IMR-90 (cell line): Measurements from ENCODE around the gene FBXO9. TPM values are rescaled to one million over a fixed set of nuclear protein-coding genes. Genes with fewer than 3 reads are reported as not detected.

Source experiments
- ATAC-seq: fragments of 200-7000 bp; cut with Tn5 transposase; 2 replicates; pipeline ENCODE4 v1.9.1; 2020; ENCODE audit warnings: low read depth, mild to moderate bottlenecking, moderate library complexity
- BruUV-seq: library from RNA; stranded (reverse); fragments of 400-500 nt; replicated peaks from 2 replicates; lab custom pipeline; 2021; lab: Mats Ljungman, UMichigan
- CTCF ChIA-PET: fragments of 300-600 bp; formaldehyde crosslinking; extraction: SDS; loops from one replicate; lab custom pipeline; 2021; ENCODE audit warnings: antibody characterized with exemption; lab: Yijun Ruan, JAX
- POLR2A ChIA-PET: fragments of 300-600 bp; sonication (Branson Sonifier 250); formaldehyde crosslinking; loops from one replicate; lab custom pipeline; 2022; ENCODE audit warnings: antibody characterized with exemption; ENCODE audit not compliant: unreplicated experiment; lab: Charles Lee
- DNase-seq: peaks from one replicate; pipeline ENCODE4 v3.0.0; 2013
- H2AFZ ChIP-seq: replicated peaks from 2 replicates; pipeline ENCODE3; 2013; ENCODE audit warnings: low read length, mild to moderate bottlenecking; ENCODE audit not compliant: poor library complexity
- H2AK5ac ChIP-seq: 2 replicates; pipeline ENCODE4 v1.6.1; 2013; ENCODE audit warnings: low read depth, low read length, inconsistent platforms
- H2AK9ac ChIP-seq: replicated peaks from 2 replicates; pipeline ENCODE3; 2013; ENCODE audit warnings: mild to moderate bottlenecking, low read depth, low read length, moderate library complexity; ENCODE audit not compliant: poor library complexity
- H2BK120ac ChIP-seq: 2 replicates; pipeline ENCODE4 v1.6.1; 2013; ENCODE audit warnings: low read depth, low read length, inconsistent platforms
- H2BK15ac ChIP-seq: 3 replicates; pipeline ENCODE4 v1.6.1; 2013; ENCODE audit warnings: low read depth, low read length, inconsistent platforms
- H2BK20ac ChIP-seq: 2 replicates; pipeline ENCODE4 v1.6.1; 2013; ENCODE audit warnings: low read depth, mild to moderate bottlenecking, inconsistent platforms, low read length, moderate library complexity
- H2BK5ac ChIP-seq: 2 replicates; pipeline ENCODE4 v1.6.1; 2013; ENCODE audit warnings: mild to moderate bottlenecking, low read depth, low read length, inconsistent platforms; ENCODE audit not compliant: poor library complexity, severe bottlenecking
- H3K14ac ChIP-seq: replicated peaks from 2 replicates; pipeline ENCODE4 v1.6.1; 2013; ENCODE audit warnings: low read depth, low read length, inconsistent platforms
- H3K18ac ChIP-seq: 2 replicates; pipeline ENCODE4 v1.6.1; 2013; ENCODE audit warnings: low read depth, low read length, control low read depth
- H3K23ac ChIP-seq: 2 replicates; pipeline ENCODE4 v1.6.1; 2013; ENCODE audit warnings: low read depth, low read length, inconsistent platforms
- H3K27ac ChIP-seq: 2 replicates; pipeline ENCODE4 v1.5.1; 2013; ENCODE audit warnings: mild to moderate bottlenecking, control low read depth, low read length; ENCODE audit not compliant: insufficient read depth
- H3K27me3 ChIP-seq: 2 replicates; pipeline ENCODE4 v1.6.1; 2013; ENCODE audit warnings: low read length; ENCODE audit not compliant: control insufficient read depth, insufficient read depth
- H3K36me3 ChIP-seq: 2 replicates; pipeline ENCODE4 v1.6.1; 2013; ENCODE audit warnings: low read length, mixed read lengths; ENCODE audit not compliant: control insufficient read depth, insufficient read depth
- H3K4ac ChIP-seq: 2 replicates; pipeline ENCODE4 v1.6.1; 2013; ENCODE audit warnings: low read depth, low read length, inconsistent platforms
- H3K4me1 ChIP-seq: 2 replicates; pipeline ENCODE4 v1.6.1; 2013; ENCODE audit warnings: low read length, mixed read lengths; ENCODE audit not compliant: control insufficient read depth, insufficient read depth
- H3K4me2 ChIP-seq: 2 replicates; pipeline ENCODE4 v1.6.1; 2013; ENCODE audit warnings: low read depth, mild to moderate bottlenecking, control low read depth, low read length, moderate library complexity
- H3K4me3 ChIP-seq: 2 replicates; pipeline ENCODE4 v1.5.1; 2013; ENCODE audit warnings: low read depth, mild to moderate bottlenecking, control low read depth, low read length, moderate library complexity; ENCODE audit not compliant: insufficient read depth
- H3K56ac ChIP-seq: 2 replicates; pipeline ENCODE4 v1.6.1; 2013; ENCODE audit warnings: low read length, inconsistent platforms; ENCODE audit not compliant: insufficient read depth; ENCODE audit errors: extremely low read depth
- H3K79me1 ChIP-seq, 2 experiments: 2 replicates each; pipeline ENCODE4 v1.6.1; 2013; ENCODE audit warnings: low read length in 2 of 2, inconsistent platforms in 1 of 2, low read depth in 1 of 2
- H3K9ac ChIP-seq: 2 replicates; pipeline ENCODE4 v1.6.1; 2013; ENCODE audit warnings: low read depth, low read length, control low read depth
- H3K9me1 ChIP-seq: 2 replicates; pipeline ENCODE4 v1.6.1; 2013; ENCODE audit warnings: low read length, inconsistent platforms; ENCODE audit not compliant: insufficient read depth
- H3K9me3 ChIP-seq: 2 replicates; pipeline ENCODE4 v1.6.1; 2013; ENCODE audit warnings: low read length; ENCODE audit not compliant: control insufficient read depth, insufficient read depth
- H4K20me1 ChIP-seq: 2 replicates; pipeline ENCODE4 v1.6.1; 2013; ENCODE audit warnings: low read length, inconsistent platforms; ENCODE audit not compliant: insufficient read depth
- H4K5ac ChIP-seq: 2 replicates; pipeline ENCODE4 v1.6.1; 2013; ENCODE audit warnings: mild to moderate bottlenecking, low read depth, low read length, control low read depth
- H4K8ac ChIP-seq, 2 experiments: 2 replicates each; pipeline ENCODE4 v1.6.1; 2013; ENCODE audit warnings: low read depth in 2 of 2, low read length in 2 of 2, control low read depth in 1 of 2, inconsistent platforms in 1 of 2
- H4K91ac ChIP-seq: 2 replicates; pipeline ENCODE4 v1.6.1; 2013; ENCODE audit warnings: low read depth, low read length, inconsistent platforms; ENCODE audit not compliant: insufficient read depth
- BHLHE40 ChIP-seq: fragments of 150-350 bp; IDR thresholded peaks from 2 replicates; pipeline ENCODE4 v1.6.1; 2016; ENCODE audit warnings: mild to moderate bottlenecking, low read depth, low read length
- CEBPB ChIP-seq: IDR thresholded peaks from 2 replicates; pipeline ENCODE4 v1.6.1; 2012; ENCODE audit warnings: low read depth, low read length, improper control_type of control experiment
- CHD1 ChIP-seq: IDR thresholded peaks from 2 replicates; pipeline ENCODE4 v1.6.1; 2012; ENCODE audit warnings: low read depth, low read length, improper control_type of control experiment
- CTCF ChIP-seq: conservative IDR thresholded peaks from 2 replicates; pipeline ENCODE4 v1.5.1; 2012; ENCODE audit warnings: mild to moderate bottlenecking, low read depth, low read length, improper control_type of control experiment
- FOS ChIP-seq: fragments of 150-350 bp; IDR thresholded peaks from 2 replicates; pipeline ENCODE4 v1.6.1; 2016; ENCODE audit warnings: low read depth, low read length
- MAFK ChIP-seq: IDR thresholded peaks from 2 replicates; pipeline ENCODE4 v1.6.1; 2012; ENCODE audit warnings: low read depth, low read length, improper control_type of control experiment
- MAZ ChIP-seq: IDR thresholded peaks from 2 replicates; pipeline ENCODE4 v1.6.1; 2012; ENCODE audit warnings: low read depth, mild to moderate bottlenecking, low read length, improper control_type of control experiment, moderate library complexity, borderline replicate concordance
- MXI1 ChIP-seq: IDR thresholded peaks from 2 replicates; pipeline ENCODE4 v1.6.1; 2012; ENCODE audit warnings: low read depth, mild to moderate bottlenecking, low read length, moderate library complexity, borderline replicate concordance
- NFE2L2 ChIP-seq: fragments of 150-350 bp; IDR thresholded peaks from 2 replicates; pipeline ENCODE4 v1.6.1; 2016; ENCODE audit warnings: low read depth, mild to moderate bottlenecking, low read length
- POLR2A ChIP-seq: IDR thresholded peaks from 2 replicates; pipeline ENCODE4 v1.6.1; 2012; ENCODE audit warnings: mild to moderate bottlenecking, low read depth, low read length
- RAD21 ChIP-seq: IDR thresholded peaks from 2 replicates; pipeline ENCODE4 v1.6.1; 2012; ENCODE audit warnings: low read length, improper control_type of control experiment
- RCOR1 ChIP-seq: IDR thresholded peaks from 2 replicates; pipeline ENCODE4 v1.6.1; 2012; ENCODE audit warnings: mild to moderate bottlenecking, low read length, improper control_type of control experiment; ENCODE audit not compliant: insufficient replicate concordance
- RFX5 ChIP-seq: IDR thresholded peaks from 2 replicates; pipeline ENCODE4 v1.8.0; 2012; ENCODE audit warnings: low read depth, mild to moderate bottlenecking, low read length, moderate library complexity
- SMC3 ChIP-seq: fragments of 150-350 bp; IDR thresholded peaks from 2 replicates; pipeline ENCODE4 v1.6.1; 2016; ENCODE audit warnings: low read depth, mild to moderate bottlenecking, antibody characterized with exemption, low read length, moderate library complexity
- WGBS, 2 experiments: methylation state at CpG; one replicate each; pipeline versions ENCODE4 v1.1.5 to v1.1.7; 2013; ENCODE audit warnings: missing lambda C conversion rate in 2 of 2; ENCODE audit not compliant: insufficient read length in 1 of 2; ENCODE audit errors: extremely low coverage in 2 of 2; 5-methylcytosine and 5-hydroxymethylcytosine counted together
- dilution Hi-C: fragments of 300-500 bp; cut with HindIII; formaldehyde crosslinking; loops from one replicate; pipeline ENCODE4 v1.14.3; 2018; ENCODE audit warnings: low sequenced_read_pairs; ENCODE audit not compliant: unreplicated experiment
- in situ Hi-C: fragments of 300-500 bp; cut with MboI; formaldehyde crosslinking; loops from 3 replicates; pipeline ENCODE4 v1.14.3; 2019; ENCODE audit warnings: low sequenced_read_pairs, inconsistent platforms, mixed read lengths
- intact Hi-C: fragments of 100-400 bp; cut with micrococcal nuclease; formaldehyde crosslinking; loops from 2 replicates; pipeline ENCODE4 v1.10.0; 2022
- polyA plus RNA-seq, 3 experiments: library from polyadenylated mRNA; depleted of rRNA; stranded (reverse); fragments of >200 nt; gene quantifications; 2 replicates each; pipeline ENCODE4 v1.2.3, GENCODE V29; 2012; ENCODE audit warnings: low replicate concordance in 1 of 3
- total RNA-seq: library from RNA; depleted of rRNA; stranded (reverse); fragments of >200 nt; gene quantifications from 2 replicates; pipeline ENCODE4 v1.2.3, GENCODE V29; 2012
- TF ChIP-seq, protein P1 (sequence below): fragments of 150-350 bp; IDR thresholded peaks from 2 replicates; pipeline ENCODE4 v1.6.1; 2017; ENCODE audit warnings: mild to moderate bottlenecking, antibody characterized with exemption, low read length, low read depth
- TF ChIP-seq, protein P2 (sequence below): fragments of 150-350 bp; IDR thresholded peaks from 2 replicates; pipeline ENCODE4 v1.6.1; 2016; ENCODE audit warnings: low read depth, mild to moderate bottlenecking, low read length, moderate library complexity, borderline replicate concordance

Gene FBXO9
- total and polyA plus RNA-seq, 2 of the 4 experiments (the other 2 are of a cell fraction) = 49.6 to 65.9 TPM

DNA sequence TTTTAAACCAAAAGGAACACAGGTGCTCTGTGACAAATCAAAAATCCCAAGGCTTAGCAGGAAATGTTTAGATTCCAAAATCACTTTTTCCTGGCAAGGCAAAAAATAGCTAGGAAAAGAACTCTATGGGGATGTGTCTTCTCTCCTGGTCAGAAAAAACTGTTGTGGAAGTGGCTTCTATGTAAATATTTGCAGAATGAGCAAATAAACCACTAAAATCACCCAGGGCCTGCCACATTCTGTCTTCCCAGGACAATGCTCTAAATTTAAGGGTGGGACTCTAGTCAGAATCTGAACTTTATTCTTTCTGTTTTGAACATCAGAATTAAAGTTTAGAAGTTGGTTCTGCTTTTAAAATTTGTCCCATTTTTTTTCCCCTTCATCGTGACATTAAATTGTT is 54.1 kb downstream of the FBXO9 start:
- WGBS, 2 experiments = 60% methylated on average over 1 of the region's 1 CpG; no CpG with 5 or more reads in 1 of the 2 experiments
- no peak overlapping the region for H3K27ac ChIP-seq

More for the DNA sequence above, 54.1 kb downstream of the FBXO9 start:
- Histone ChIP-seq H2AK9ac (no peak overlapping the region), H2BK20ac (no peak overlapping the region), H3K14ac (no peak overlapping the region), H3K9me1 (no peaks in the 10 kb centered on the region; the same call in 1 of the 2 replicates), H4K91ac (no peak overlapping the region), H4K5ac (no peak overlapping the region), H2BK120ac (no peak overlapping the region), H3K27me3 (peaks cover 11% of the 10 kb centered on the region), H4K8ac (no peak overlapping the region), H2BK15ac (no peak overlapping the region), H2AK5ac (no peak overlapping the region), H3K4me1 (peaks cover 3% of the 10 kb centered on the region; the same call in 1 of the 2 replicates), H2AFZ (no peak overlapping the region), H3K23ac (no peak overlapping the region), H2BK5ac (no peak overlapping the region), H3K9ac (no peak overlapping the region), H3K9me3 (peaks cover 3% of the 10 kb centered on the region; the same call in 1 of the 2 replicates), H3K4ac (no peak overlapping the region), H3K4me3 (no peak overlapping the region), H3K56ac (no peak overlapping the region), H3K18ac (no peak overlapping the region), H3K4me2 (no peak overlapping the region), H3K36me3 (no peaks in the 10 kb centered on the region), H4K20me1 (no peaks in the 10 kb centered on the region), H3K79me1 (no peaks in the 10 kb centered on the region)
- intact Hi-C loops = no loop called here
- ChIA-PET POLR2A (no interaction called here), CTCF (no interaction called here)
- dilution Hi-C loops = no loop called here
- no peak for ATAC-seq
- TF ChIP-seq SMC3 (no peak), RAD21 (no peak), RFX5 (no peak), RCOR1 (no peak), CEBPB (no peak), POLR2A (no peak), MAZ (no peak), NFE2L2 (no peak), FOS (no peak), CTCF (no peak), MXI1 (no peak), CHD1 (no peak), MAFK (no peak), BHLHE40 (no peak)
- TF ChIP-seq, protein P1, sequence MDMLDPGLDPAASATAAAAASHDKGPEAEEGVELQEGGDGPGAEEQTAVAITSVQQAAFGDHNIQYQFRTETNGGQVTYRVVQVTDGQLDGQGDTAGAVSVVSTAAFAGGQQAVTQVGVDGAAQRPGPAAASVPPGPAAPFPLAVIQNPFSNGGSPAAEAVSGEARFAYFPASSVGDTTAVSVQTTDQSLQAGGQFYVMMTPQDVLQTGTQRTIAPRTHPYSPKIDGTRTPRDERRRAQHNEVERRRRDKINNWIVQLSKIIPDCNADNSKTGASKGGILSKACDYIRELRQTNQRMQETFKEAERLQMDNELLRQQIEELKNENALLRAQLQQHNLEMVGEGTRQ = no peak
- TF ChIP-seq, protein P2, sequence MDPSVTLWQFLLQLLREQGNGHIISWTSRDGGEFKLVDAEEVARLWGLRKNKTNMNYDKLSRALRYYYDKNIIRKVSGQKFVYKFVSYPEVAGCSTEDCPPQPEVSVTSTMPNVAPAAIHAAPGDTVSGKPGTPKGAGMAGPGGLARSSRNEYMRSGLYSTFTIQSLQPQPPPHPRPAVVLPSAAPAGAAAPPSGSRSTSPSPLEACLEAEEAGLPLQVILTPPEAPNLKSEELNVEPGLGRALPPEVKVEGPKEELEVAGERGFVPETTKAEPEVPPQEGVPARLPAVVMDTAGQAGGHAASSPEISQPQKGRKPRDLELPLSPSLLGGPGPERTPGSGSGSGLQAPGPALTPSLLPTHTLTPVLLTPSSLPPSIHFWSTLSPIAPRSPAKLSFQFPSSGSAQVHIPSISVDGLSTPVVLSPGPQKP = no peak
- in situ Hi-C loops = no loop called here
- no peak for DNase-seq
- BruUV-seq = no TSS peak
